Loucy (cell line): Measurements from ENCODE around the gene CNDP2.
A peak's percentile ranks its signal among the peaks of the same experiment; 100 is the strongest.

Experiments used
- EZH2phosphoT487 ChIP-seq: fragments of 200-600 bp; IDR thresholded peaks from 2 replicates; pipeline ENCODE4 v1.6.1; 2018; ENCODE audit warnings: antibody characterized with exemption, mild to moderate bottlenecking, moderate library complexity, borderline replicate concordance
- TF ChIP-seq, protein P1 (sequence below): fragments of 200-600 bp; sonication (generic); conservative IDR thresholded peaks from 2 replicates; pipeline ENCODE4 v1.5.1; 2014; ENCODE audit warnings: mild to moderate bottlenecking, antibody characterized with exemption, low read length

DNA sequence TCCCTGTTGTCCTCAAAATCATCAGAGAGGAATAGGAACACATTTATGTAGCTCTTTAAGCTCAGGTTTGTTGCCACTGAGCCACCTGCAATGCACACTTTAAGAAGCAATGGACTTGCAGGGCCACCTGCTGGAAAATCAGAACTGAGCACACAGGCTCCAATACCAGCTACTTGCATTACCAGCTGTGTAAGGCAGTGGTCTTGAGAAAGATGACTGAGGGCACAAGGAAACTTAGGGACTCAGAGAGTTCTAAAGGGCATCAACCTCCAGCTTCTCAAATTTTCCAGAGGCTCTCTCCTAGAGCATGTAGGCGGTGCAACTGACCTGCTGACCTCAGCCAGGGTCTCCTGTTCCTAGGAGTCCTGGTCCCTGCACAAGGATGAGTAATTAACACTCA lies 2.5 kb upstream of the CNDP2 start:
- TF ChIP-seq, protein P1, sequence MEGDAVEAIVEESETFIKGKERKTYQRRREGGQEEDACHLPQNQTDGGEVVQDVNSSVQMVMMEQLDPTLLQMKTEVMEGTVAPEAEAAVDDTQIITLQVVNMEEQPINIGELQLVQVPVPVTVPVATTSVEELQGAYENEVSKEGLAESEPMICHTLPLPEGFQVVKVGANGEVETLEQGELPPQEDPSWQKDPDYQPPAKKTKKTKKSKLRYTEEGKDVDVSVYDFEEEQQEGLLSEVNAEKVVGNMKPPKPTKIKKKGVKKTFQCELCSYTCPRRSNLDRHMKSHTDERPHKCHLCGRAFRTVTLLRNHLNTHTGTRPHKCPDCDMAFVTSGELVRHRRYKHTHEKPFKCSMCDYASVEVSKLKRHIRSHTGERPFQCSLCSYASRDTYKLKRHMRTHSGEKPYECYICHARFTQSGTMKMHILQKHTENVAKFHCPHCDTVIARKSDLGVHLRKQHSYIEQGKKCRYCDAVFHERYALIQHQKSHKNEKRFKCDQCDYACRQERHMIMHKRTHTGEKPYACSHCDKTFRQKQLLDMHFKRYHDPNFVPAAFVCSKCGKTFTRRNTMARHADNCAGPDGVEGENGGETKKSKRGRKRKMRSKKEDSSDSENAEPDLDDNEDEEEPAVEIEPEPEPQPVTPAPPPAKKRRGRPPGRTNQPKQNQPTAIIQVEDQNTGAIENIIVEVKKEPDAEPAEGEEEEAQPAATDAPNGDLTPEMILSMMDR, result peak; percentile 81
- TF ChIP-seq EZH2phosphoT487, result no peak
